AG08395 (cell line): Measurements from ENCODE around the gene PRR20G.
"Not testable (repeated sequence)": the region's sequence is repeated elsewhere in the genome, so short reads cannot be mapped to it uniquely, and the experiment has no call there.

Experiments
- DNase-seq: peaks from one replicate; pipeline ENCODE4 v3.0.0; 2012; ENCODE audit warnings: mixed read lengths, low spot score

PRR20G gene

GRCh38 chr3:127287840-127288239 lies at the start of gene PRR20G:
Gene PRR20G, minus strand, starts transcription at chr3:127288046. Its CDS starts 681 bp downstream, at chr3:127287365.
- DNase-seq = no peak

GRCh38 chr3:127337001-127337400 lies 49.2 kb upstream of the PRR20G start:
- no peak for DNase-seq

GRCh38 chr3:127336101-127336500 lies 48.3 kb upstream of the PRR20G start:
- no peak for DNase-seq

GRCh38 chr3:127330385-127330784 lies 42.5 kb upstream of the PRR20G start:
- no peak for DNase-seq

- DNase-seq = no peak
These were observed 41.9 kb upstream of the PRR20G start for GRCh38 chr3:127329631-127330285.

GRCh38 chr3:127328421-127328820 lies 40.6 kb upstream of the PRR20G start:
- DNase-seq = no peak

GRCh38 chr3:127326341-127326740 lies 38.5 kb upstream of the PRR20G start:
- no peak for DNase-seq

- DNase-seq = no peak
These were observed 37.7 kb upstream of the PRR20G start for GRCh38 chr3:127325629-127325961.

- DNase-seq = no peak
These were observed 37.2 kb upstream of the PRR20G start for GRCh38 chr3:127324913-127325628.

GRCh38 chr3:127324076-127324475 lies 36.2 kb upstream of the PRR20G start:
- no peak for DNase-seq

- DNase-seq = no peak
These were observed 35.7 kb upstream of the PRR20G start for GRCh38 chr3:127323581-127323980.

- DNase-seq = no peak
These were observed 33.5 kb upstream of the PRR20G start for GRCh38 chr3:127321371-127321770.

GRCh38 chr3:127320529-127321121 lies 32.8 kb upstream of the PRR20G start:
- DNase-seq = no peak

GRCh38 chr3:127316685-127317084 lies 28.8 kb upstream of the PRR20G start:
- DNase-seq = no peak

GRCh38 chr3:127312818-127313217 lies 25.0 kb upstream of the PRR20G start:
- no peak for DNase-seq

GRCh38 chr3:127308821-127309220 lies 21.0 kb upstream of the PRR20G start:
- not testable (repeated sequence) for DNase-seq

- DNase-seq = no peak
These were observed 20.1 kb upstream of the PRR20G start for GRCh38 chr3:127307916-127308315.

- no peak for DNase-seq
These were observed 19.4 kb upstream of the PRR20G start for GRCh38 chr3:127307112-127307835.

- DNase-seq = no peak
These were observed 18.7 kb upstream of the PRR20G start for GRCh38 chr3:127306361-127307111.

- no peak for DNase-seq
These were observed 17.7 kb upstream of the PRR20G start for GRCh38 chr3:127305499-127306060.

GRCh38 chr3:127304121-127304744 lies 16.4 kb upstream of the PRR20G start:
- DNase-seq = no peak
